ENCODE data around the gene AKAP6.

- TF ChIP-seq POLR2AphosphoS5 (IDR thresholded peaks at IDR 0.05; ENCODE audit: low read depth, low read length) (no peak), TAF1 (IDR thresholded peaks at IDR 0.05; ENCODE audit: low read depth, low read length) (no peak), POLR2A (IDR thresholded peaks at IDR 0.05; ENCODE audit: low read depth, low read length) (no peak)
Measured at GRCh38 chr14:32472512-32473463, 143.7 kb downstream of the AKAP6 start.

Data from GM12891 (cell line).